ENCODE results near the gene PLEKHO2.

GRCh38 chr15:64859226-64859625, 17.5 kb downstream of the PLEKHO2 start:
- no peak for TF ChIP-seq ZNF274 (IDR thresholded peaks at IDR 0.05; ENCODE audit: low read depth, low read length)
- no peak for TF ChIP-seq YY1 (IDR thresholded peaks at IDR 0.05; ENCODE audit: insufficient read depth, insufficient read length)

All from NT2/D1 (cell line).